ENCODE measurements around the gene RO60. TPM values are rescaled to one million over a fixed set of nuclear protein-coding genes. Genes with fewer than 3 reads are reported as not detected.

Gene RO60
- total and polyA plus RNA-seq, 7 donors: 8.7 to 128 (median 94.6) TPM

DNA sequence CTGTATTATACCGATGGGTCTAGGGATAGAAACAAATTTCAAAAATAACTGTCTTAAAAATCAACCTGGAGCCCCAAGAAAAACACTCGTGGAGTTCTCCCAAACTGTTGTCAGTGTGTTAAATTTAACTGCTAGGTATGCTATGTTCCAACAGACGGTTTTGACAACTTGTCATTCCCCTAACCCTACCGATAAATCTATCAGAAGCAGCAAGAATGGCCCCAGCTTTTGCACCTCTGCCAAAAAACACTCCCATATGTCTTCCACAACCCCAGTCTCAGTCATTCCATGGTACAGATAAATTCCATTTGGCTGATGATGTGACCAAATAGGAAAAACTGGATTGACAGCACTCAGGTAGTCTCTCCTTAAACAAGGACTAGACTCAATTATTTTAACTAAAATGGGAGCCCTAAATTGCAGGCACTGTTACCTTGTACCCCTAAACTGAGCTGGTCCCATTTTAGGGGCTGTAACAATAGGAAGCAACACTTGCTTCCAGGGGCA, 5.2 kb upstream of the RO60 start:
- intact Hi-C loops (cut with DNase I): no loop called here
- no peak for DNase-seq
- H3K27me3 ChIP-seq: no peaks in the 10 kb centered on the region
- TF ChIP-seq POLR2AphosphoS5 (IDR thresholded peaks at IDR 0.05) (no peak), EP300 (IDR thresholded peaks at IDR 0.05) (no peak)
- no peaks in the 10 kb centered on the region for H3K9me3 ChIP-seq
- H3K27ac ChIP-seq: no peak overlapping the region
- 89 to 93% methylated on average over 4 of the region's 4 CpGs for WGBS, 2 donors
- H3K4me3 ChIP-seq: no peak overlapping the region
- peaks cover 0 to 17% (median 12%) of the 10 kb centered on the region in 4 donors for H3K4me1 ChIP-seq
- H3K36me3 ChIP-seq: peaks cover 0 to 17% (median 0%) of the 10 kb centered on the region in 4 donors

GRCh38 chr1:193058529-193059281, 707 bp upstream of the RO60 start:
- H3K36me3 ChIP-seq: no peaks in the 10 kb centered on the region
- H3K27me3 ChIP-seq: no peaks in the 10 kb centered on the region
- no peaks in the 10 kb centered on the region for H3K9me3 ChIP-seq
- intact Hi-C loops (cut with DNase I): loop anchor here (1.0 kb wide), 2 partner anchors 64 to 251 kb away; partner anchors contain the start of gene CDC73
- TF ChIP-seq CTCF (IDR thresholded peaks at IDR 0.05) (no peak), EP300 (IDR thresholded peaks at IDR 0.05) (no peak), POLR2AphosphoS5 (IDR thresholded peaks at IDR 0.05) (no peak), POLR2A (IDR thresholded peaks at IDR 0.05) (no peak)
- 0 to 1% methylated on average over 37 of the region's 37 CpGs for WGBS, 2 donors
- peaks cover 0 to 43% (median 32%) of the 10 kb centered on the region in 4 donors for H3K4me1 ChIP-seq
- H3K27ac ChIP-seq: peak overlapping the region; percentile 96 to 99 (median 99)
- H3K4me3 ChIP-seq: peak overlapping the region; percentile 77 to 97 (median 84)
- peak; percentile 72 for DNase-seq

- intact Hi-C loops (cut with DNase I): loop anchor here (5.0 kb wide), 1 partner anchor 47 kb away; the partner anchor contains the start of gene GLRX2
- H3K4me1 ChIP-seq: peaks cover 0 to 48% (median 36%) of the 10 kb centered on the region in 4 donors
Measured at GRCh38 chr1:193060115-193060403, 647 bp downstream of the RO60 start.

DNA sequence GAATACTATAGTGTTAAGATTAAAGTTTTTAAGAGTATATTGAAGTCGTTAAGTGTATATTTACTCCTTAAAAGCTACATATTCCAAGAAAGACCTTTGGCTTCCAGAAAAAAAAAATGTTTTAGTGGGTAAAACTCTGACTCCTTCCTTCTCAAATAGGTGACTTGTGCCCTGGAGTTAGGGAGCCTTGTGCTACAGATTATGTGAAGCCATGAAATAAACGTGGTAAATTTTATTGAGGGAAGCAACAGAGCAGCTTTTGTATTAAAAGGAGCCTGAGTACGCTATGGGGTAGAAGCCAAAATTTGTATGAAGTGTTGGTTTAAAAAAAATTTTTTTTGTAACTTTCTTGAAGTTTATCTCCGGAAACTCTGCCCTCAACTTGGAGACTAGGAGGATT, 994 bp downstream of the RO60 start:
- Histone ChIP-seq H3K27me3 (no peaks in the 10 kb centered on the region), H3K36me3 (no peaks in the 10 kb centered on the region), H3K4me3 (peak overlapping the region; percentile 77 to 97 (median 84)), H3K27ac (peak overlapping the region; percentile 96 to 99 (median 99)), H3K9me3 (no peaks in the 10 kb centered on the region), H3K4me1 (peaks cover 0 to 48% (median 36%) of the 10 kb centered on the region in 4 donors)
- no peak for TF ChIP-seq EP300 (IDR thresholded peaks at IDR 0.05)
- no peak for TF ChIP-seq POLR2AphosphoS5 (IDR thresholded peaks at IDR 0.05)
- TF ChIP-seq POLR2A (IDR thresholded peaks at IDR 0.05): no peak
- no peak for TF ChIP-seq CTCF (IDR thresholded peaks at IDR 0.05)
- 3 to 17% methylated on average over 4 of the region's 4 CpGs for WGBS, 2 donors
- intact Hi-C loops (cut with DNase I): loop anchor here (5.0 kb wide), 1 partner anchor 47 kb away; the partner anchor contains the start of gene GLRX2
- no peak for DNase-seq

More at GRCh38 chr1:193060115-193060403, 647 bp downstream of the RO60 start:
- H3K36me3 ChIP-seq: no peaks in the 10 kb centered on the region
- no peak for DNase-seq
- peak overlapping the region; percentile 96 to 99 (median 99) for H3K27ac ChIP-seq
- TF ChIP-seq EP300 (IDR thresholded peaks at IDR 0.05) (no peak), POLR2A (IDR thresholded peaks at IDR 0.05) (no peak), CTCF (IDR thresholded peaks at IDR 0.05) (no peak), POLR2AphosphoS5 (IDR thresholded peaks at IDR 0.05) (peak in 1 of 4 donors; percentile 12)
- H3K9me3 ChIP-seq: no peaks in the 10 kb centered on the region
- peak overlapping the region; percentile 77 to 97 (median 84) for H3K4me3 ChIP-seq
- WGBS, 2 donors: 0% methylated on average over 9 of the region's 9 CpGs
- no peaks in the 10 kb centered on the region for H3K27me3 ChIP-seq

DNA sequence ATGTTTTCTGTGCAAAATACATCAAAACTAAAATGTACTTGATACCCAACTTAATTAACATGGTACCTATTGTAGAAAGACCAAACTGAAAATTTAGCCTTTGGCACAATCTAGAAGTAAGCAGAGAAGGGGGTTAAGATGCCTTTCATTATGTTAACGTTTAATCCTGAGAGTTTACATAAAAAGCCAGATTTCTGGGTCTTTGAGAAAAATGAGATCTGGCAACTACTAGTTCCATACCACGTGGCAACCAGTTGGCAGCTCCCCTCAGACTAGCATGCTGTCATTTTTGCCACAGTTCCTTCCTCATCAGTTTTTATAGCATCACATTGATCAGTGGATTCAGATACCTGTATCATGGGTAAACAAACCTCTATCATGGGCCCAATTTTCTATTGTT, 1.5 kb downstream of the RO60 start:
- intact Hi-C loops (cut with DNase I): loop anchor here (5.0 kb wide), 1 partner anchor 46 kb away; the partner anchor contains the start of gene GLRX2
- DNase-seq: no peak

More for the DNA sequence above, 1.5 kb downstream of the RO60 start:
- H3K9me3 ChIP-seq: no peaks in the 10 kb centered on the region
- 9 to 19% methylated on average over 2 of the region's 2 CpGs for WGBS, 2 donors
- no peak for TF ChIP-seq POLR2A (IDR thresholded peaks at IDR 0.05)
- no peak for TF ChIP-seq POLR2AphosphoS5 (IDR thresholded peaks at IDR 0.05)
- no peak for TF ChIP-seq CTCF (IDR thresholded peaks at IDR 0.05)
- no peak for TF ChIP-seq EP300 (IDR thresholded peaks at IDR 0.05)
- peak overlapping the region; percentile 96 to 99 (median 99) for H3K27ac ChIP-seq
- H3K27me3 ChIP-seq: no peaks in the 10 kb centered on the region
- H3K4me3 ChIP-seq: peak overlapping the region in 2 of 4 donors; percentile 79 to 90
- H3K36me3 ChIP-seq: no peaks in the 10 kb centered on the region
- peaks cover 0 to 48% (median 36%) of the 10 kb centered on the region in 4 donors for H3K4me1 ChIP-seq
